Transverse colon (tissue), 4 donors: ENCODE measurements around the gene PPIL1. TPM values are rescaled to one million over a fixed set of nuclear protein-coding genes. Genes with fewer than 3 reads are reported as not detected.

Source experiments
- DNase-seq: peaks from one replicate; pipeline ENCODE4 v3.0.0-alpha.2; 2019
- H3K27ac ChIP-seq, 4 donors: fragments of 200-600 bp; sonication (generic); 2 replicates each; pipeline ENCODE4 v1.5.1; 2016 to 2018; ENCODE audit warnings: inconsistent platforms in 4 of 4
- H3K27me3 ChIP-seq: fragments of 200-600 bp; sonication (generic); 2 replicates; pipeline ENCODE4 v1.5.1; 2017; ENCODE audit warnings: inconsistent platforms
- H3K36me3 ChIP-seq, 4 donors: fragments of 200-600 bp; sonication (generic); 2 replicates each; pipeline ENCODE4 v1.5.1; 2017 to 2019; ENCODE audit warnings: inconsistent platforms in 4 of 4
- H3K4me1 ChIP-seq, 4 donors: fragments of 200-600 bp; sonication (generic); 2 replicates each; pipeline ENCODE4 v1.5.1; 2017 to 2020; ENCODE audit warnings: inconsistent platforms in 4 of 4
- H3K4me3 ChIP-seq, 4 donors: fragments of 200-600 bp; sonication (generic); 1 replicate in 1 of 4; 2 replicates in 3 of 4; pipeline versions ENCODE4 v1.5.1 to v1.6.1; 2017 to 2019; ENCODE audit warnings: inconsistent platforms in 4 of 4
- H3K9me3 ChIP-seq, 2 donors: fragments of 200-600 bp; sonication (generic); 2 replicates each; pipeline ENCODE4 v1.5.1; 2017 to 2019; ENCODE audit warnings: inconsistent platforms in 2 of 2
- CTCF ChIP-seq, 5 experiments: fragments of 200-600 bp in 3 of 5; fragments of 450-650 bp in 2 of 5; sonication (generic) in 3 of 5; IDR thresholded peaks; 1 replicate in 2 of 5; 2 replicates in 3 of 5; pipeline ENCODE4 v1.5.1; 2016 to 2017; ENCODE audit warnings: antibody characterized with exemption in 5 of 5, inconsistent platforms in 3 of 5, mild to moderate bottlenecking in 2 of 5, moderate library complexity in 1 of 5
- EP300 ChIP-seq: sonication (generic); formaldehyde crosslinking; IDR thresholded peaks from one replicate; pipeline ENCODE4 v1.6.1; 2017; ENCODE audit warnings: antibody characterized with exemption, low read depth
- POLR2A ChIP-seq: fragments of 450-650 bp; IDR thresholded peaks from one replicate; pipeline ENCODE4 v1.6.1; 2016; ENCODE audit warnings: antibody characterized with exemption, mild to moderate bottlenecking, moderate library complexity
- POLR2AphosphoS5 ChIP-seq, 3 donors: sonication (generic); formaldehyde crosslinking; IDR thresholded peaks; one replicate each; pipeline ENCODE4 v1.6.1; 2016; ENCODE audit warnings: antibody characterized with exemption in 3 of 3
- WGBS, 2 donors: methylation state at CpG; one replicate each; pipeline ENCODE4 v1.1.5; 2018; ENCODE audit warnings: low coverage in 1 of 2; 5-methylcytosine and 5-hydroxymethylcytosine counted together
- in situ Hi-C, 4 donors: fragments of 200-750 bp; cut with MboI; loops; one replicate each; pipeline versions ENCODE4 v1.15.0 to v1.15.1; 2017; ENCODE audit warnings: low sequenced_read_pairs in 3 of 4, low pct_ligation_motif_present in 1 of 4, low pct_unique_long_range_greater_than_20kb in 1 of 4
- intact Hi-C: fragments of 100-400 bp; cut with DNase I; formaldehyde crosslinking; loops from one replicate; pipeline ENCODE4 v1.15.1; 2023; ENCODE audit warnings: low total_unique reads
- total RNA-seq, 4 donors: library from RNA; depleted of rRNA; stranded (reverse); fragments of >200 nt; gene quantifications; one replicate each; pipeline ENCODE4 v1.1.0, GENCODE V29; 2016

Gene PPIL1
- total RNA-seq, 4 donors from 2014 or later: 1.00 to 5.6 (median 3.3) TPM

GRCh38 chr6:36907781-36908180 lies 33.2 kb upstream of the PPIL1 start:
- Histone ChIP-seq H3K4me3 (no peak overlapping the region), H3K4me1 (peaks cover 0 to 40% (median 6%) of the 10 kb centered on the region in 4 donors), H3K27ac (peak overlapping the region; percentile 1 to 63 (median 35)), H3K36me3 (peaks cover 0 to 21% (median 8%) of the 10 kb centered on the region in 4 donors), H3K27me3 (no peaks in the 10 kb centered on the region), H3K9me3 (no peaks in the 10 kb centered on the region)
- in situ Hi-C loops (no loop called here), intact Hi-C loops (no loop called here)
- TF ChIP-seq EP300 (no peak), POLR2A (no peak), CTCF (IDR thresholded peaks at IDR 0.05) (no peak), POLR2AphosphoS5 (IDR thresholded peaks at IDR 0.05) (no peak)
- peak; percentile 44 for DNase-seq
- WGBS, 2 donors: 45 to 61% methylated on average over 5 of the region's 5 CpGs

- TF ChIP-seq CTCF (IDR thresholded peaks at IDR 0.05) (no peak), EP300 (no peak), POLR2A (no peak), POLR2AphosphoS5 (IDR thresholded peaks at IDR 0.05) (no peak)
- Histone ChIP-seq H3K4me3 (no peak overlapping the region), H3K9me3 (no peaks in the 10 kb centered on the region), H3K27me3 (no peaks in the 10 kb centered on the region), H3K27ac (peak overlapping the region; percentile 1 to 63 (median 35)), H3K36me3 (peaks cover 0 to 32% (median 13%) of the 10 kb centered on the region in 4 donors), H3K4me1 (peaks cover 0 to 34% (median 6%) of the 10 kb centered on the region in 4 donors)
- DNase-seq: peak; percentile 20
- 0 to 18% methylated on average over 2 of the region's 2 CpGs for WGBS, 2 donors
- in situ Hi-C loops (no loop called here), intact Hi-C loops (no loop called here)
Measured at GRCh38 chr6:36906539-36907325, 32.1 kb upstream of the PPIL1 start.

GRCh38 chr6:36904851-36905393 lies 30.3 kb upstream of the PPIL1 start:
- intact Hi-C loops (no loop called here), in situ Hi-C loops (no loop called here)
- no peak for TF ChIP-seq POLR2AphosphoS5 (IDR thresholded peaks at IDR 0.05)
- TF ChIP-seq POLR2A: no peak
- TF ChIP-seq EP300: no peak
- no peak for TF ChIP-seq CTCF (IDR thresholded peaks at IDR 0.05)
- peak overlapping the region; percentile 0 to 24 (median 9) for H3K27ac ChIP-seq
- no peak for DNase-seq
- 92% methylated on average over 5 of the region's 5 CpGs; no CpG with 5 or more reads in 1 of the 2 donors for WGBS, 2 donors
- peaks cover 0 to 33% (median 6%) of the 10 kb centered on the region in 4 donors for H3K4me1 ChIP-seq
- peaks cover 0 to 42% (median 21%) of the 10 kb centered on the region in 4 donors for H3K36me3 ChIP-seq
- no peaks in the 10 kb centered on the region for H3K9me3 ChIP-seq
- no peaks in the 10 kb centered on the region for H3K27me3 ChIP-seq
- H3K4me3 ChIP-seq: no peak overlapping the region

- DNase-seq: no peak
- WGBS, 2 donors: 78 to 86% methylated on average over 4 of the region's 4 CpGs
- H3K27ac ChIP-seq: peak overlapping the region; percentile 4 to 24 (median 9)
- intact Hi-C loops: no loop called here
- H3K27me3 ChIP-seq: no peaks in the 10 kb centered on the region
- peaks cover 0 to 49% (median 24%) of the 10 kb centered on the region in 4 donors for H3K36me3 ChIP-seq
- H3K4me1 ChIP-seq: peaks cover 0 to 33% (median 6%) of the 10 kb centered on the region in 4 donors
- TF ChIP-seq CTCF (IDR thresholded peaks at IDR 0.05) (no peak), POLR2AphosphoS5 (IDR thresholded peaks at IDR 0.05) (no peak), EP300 (no peak), POLR2A (no peak)
- no peak overlapping the region for H3K4me3 ChIP-seq
- no peaks in the 10 kb centered on the region for H3K9me3 ChIP-seq
- in situ Hi-C loops: no loop called here
Measured at GRCh38 chr6:36904114-36904513, 29.5 kb upstream of the PPIL1 start.
